DOHH2 (cell line): Measurements from ENCODE around the gene ZMAT5.

Experiments
- H3F3A ChIP-seq: fragments of 200-600 bp; sonication (generic), shearing (Covaris generic); 2 replicates; pipeline ENCODE4 v1.6.0; 2016; ENCODE audit warnings: antibody characterized with exemption, mild to moderate bottlenecking; ENCODE audit not compliant: control insufficient read depth, insufficient read depth
- H3K27ac ChIP-seq: fragments of 200-600 bp; sonication (generic); 2 replicates; pipeline ENCODE4 v1.5.1; 2014; ENCODE audit warnings: low read depth, mild to moderate bottlenecking, low read length, moderate library complexity
- H3K27me3 ChIP-seq: fragments of 200-600 bp; sonication (generic); 2 replicates; pipeline ENCODE4 v1.6.1; 2014; ENCODE audit warnings: mild to moderate bottlenecking, low read length, mixed read lengths; ENCODE audit not compliant: control insufficient read depth
- H3K36me3 ChIP-seq: fragments of 200-600 bp; sonication (generic); 2 replicates; pipeline ENCODE4 v1.6.1; 2014; ENCODE audit warnings: mild to moderate bottlenecking, low read length, moderate library complexity, mixed read lengths; ENCODE audit not compliant: control insufficient read depth
- H3K4me1 ChIP-seq: fragments of 200-600 bp; sonication (generic); 2 replicates; pipeline ENCODE4 v1.6.1; 2014; ENCODE audit warnings: mild to moderate bottlenecking, low read length, mixed read lengths; ENCODE audit not compliant: control insufficient read depth
- H3K4me2 ChIP-seq: fragments of 200-600 bp; sonication (generic); 2 replicates; pipeline ENCODE4 v1.6.0; 2014; ENCODE audit warnings: mild to moderate bottlenecking, low read length, moderate library complexity
- H3K4me3 ChIP-seq: fragments of 200-600 bp; sonication (generic); 2 replicates; pipeline ENCODE4 v1.5.1; 2014; ENCODE audit warnings: mild to moderate bottlenecking, low read length, mixed read lengths
- H3K79me2 ChIP-seq: fragments of 200-600 bp; sonication (generic); 2 replicates; pipeline ENCODE4 v1.6.1; 2014; ENCODE audit warnings: mild to moderate bottlenecking, low read length, mixed read lengths; ENCODE audit not compliant: control insufficient read depth
- H3K9me2 ChIP-seq: fragments of 200-600 bp; sonication (generic); replicated peaks from 2 replicates; pipeline ENCODE4 v1.6.1; 2014; ENCODE audit warnings: mild to moderate bottlenecking, low read length, mixed read lengths; ENCODE audit not compliant: control insufficient read depth
- H3K9me3 ChIP-seq: fragments of 200-600 bp; sonication (generic); 2 replicates; pipeline ENCODE4 v1.6.1; 2014; ENCODE audit warnings: antibody characterized with exemption, low read length, mixed read lengths; ENCODE audit not compliant: control insufficient read depth, insufficient read depth
- H4K20me1 ChIP-seq: fragments of 200-600 bp; sonication (generic); 2 replicates; pipeline ENCODE4 v1.6.0; 2014; ENCODE audit warnings: low read depth, mild to moderate bottlenecking, antibody characterized with exemption, low read length, moderate library complexity; ENCODE audit not compliant: control insufficient read depth, insufficient read depth
- CTCF ChIP-seq: fragments of 200-600 bp; sonication (generic); IDR thresholded peaks from one replicate; pipeline ENCODE4 v1.5.1; 2014; ENCODE audit warnings: antibody characterized with exemption, mild to moderate bottlenecking, low read depth, low read length; ENCODE audit not compliant: poor library complexity, severe bottlenecking
- EZH2phosphoT487 ChIP-seq: fragments of 200-600 bp; sonication (generic); IDR thresholded peaks from 2 replicates; pipeline ENCODE4 v1.6.1; 2017; ENCODE audit warnings: borderline replicate concordance, mild to moderate bottlenecking, antibody characterized with exemption, low read length, moderate library complexity, mixed read lengths

The ZMAT5 gene

GRCh38 chr22:29795663-29796062 lies 28.9 kb upstream of the ZMAT5 start:
- TF ChIP-seq EZH2phosphoT487 (no peak), CTCF (no peak)
- Histone ChIP-seq H4K20me1 (no peaks in the 10 kb centered on the region), H3K9me3 (no peaks in the 10 kb centered on the region), H3K4me2 (no peak overlapping the region), H3F3A (no peaks in the 10 kb centered on the region), H3K4me1 (peaks cover 15% of the 10 kb centered on the region), H3K9me2 (no peaks in the 10 kb centered on the region), H3K79me2 (no peaks in the 10 kb centered on the region), H3K27ac (no peak overlapping the region), H3K27me3 (no peaks in the 10 kb centered on the region), H3K4me3 (no peak overlapping the region), H3K36me3 (peaks cover 44% of the 10 kb centered on the region)

GRCh38 chr22:29793396-29793795 lies 26.6 kb upstream of the ZMAT5 start:
- peaks cover 4% of the 10 kb centered on the region for H3K4me1 ChIP-seq
- no peaks in the 10 kb centered on the region for H3F3A ChIP-seq
- H3K27me3 ChIP-seq, result no peaks in the 10 kb centered on the region
- no peak overlapping the region for H3K4me3 ChIP-seq
- no peak overlapping the region for H3K27ac ChIP-seq
- H3K36me3 ChIP-seq, result peaks cover 43% of the 10 kb centered on the region
- no peaks in the 10 kb centered on the region for H3K9me3 ChIP-seq
- TF ChIP-seq CTCF (no peak), EZH2phosphoT487 (no peak)
- H3K4me2 ChIP-seq, result no peak overlapping the region
- H3K9me2 ChIP-seq, result no peaks in the 10 kb centered on the region
- no peaks in the 10 kb centered on the region for H4K20me1 ChIP-seq
- H3K79me2 ChIP-seq, result no peaks in the 10 kb centered on the region

GRCh38 chr22:29790061-29790460 lies 23.3 kb upstream of the ZMAT5 start:
- Histone ChIP-seq H3F3A (no peaks in the 10 kb centered on the region), H3K9me3 (no peaks in the 10 kb centered on the region), H3K27ac (no peak overlapping the region), H3K4me2 (no peak overlapping the region), H4K20me1 (no peaks in the 10 kb centered on the region), H3K79me2 (no peaks in the 10 kb centered on the region), H3K4me1 (no peaks in the 10 kb centered on the region), H3K27me3 (no peaks in the 10 kb centered on the region), H3K4me3 (no peak overlapping the region), H3K36me3 (peaks cover 46% of the 10 kb centered on the region), H3K9me2 (no peaks in the 10 kb centered on the region)
- TF ChIP-seq CTCF, result no peak
- TF ChIP-seq EZH2phosphoT487, result no peak
